ENCODE data around the gene PRKCA.

DNA sequence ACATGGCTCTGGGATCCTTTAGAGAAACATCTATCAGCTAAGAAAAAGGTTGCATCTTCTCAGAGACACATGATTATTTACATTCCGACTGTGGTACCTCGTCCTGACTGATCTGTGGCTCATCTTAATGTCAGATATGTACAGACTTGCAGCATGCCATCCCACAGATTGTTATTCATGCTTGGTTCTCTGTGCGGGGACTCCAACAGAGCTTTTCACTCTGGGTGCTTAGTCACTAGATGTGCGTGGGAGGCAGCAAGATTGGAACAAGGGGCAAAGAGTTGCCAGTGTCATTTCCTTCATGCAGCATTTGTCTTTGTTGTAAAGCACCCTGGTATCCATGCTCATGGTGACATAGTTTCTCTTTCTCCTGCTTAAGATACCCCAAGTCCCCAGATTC, 353.4 kb downstream of the PRKCA start:
- TF ChIP-seq POLR2AphosphoS5 (IDR thresholded peaks at IDR 0.05; ENCODE audit: low read depth, low read length) (no peak), POLR2A (IDR thresholded peaks at IDR 0.05; ENCODE audit: low read depth, low read length) (no peak), TAF1 (IDR thresholded peaks at IDR 0.05; ENCODE audit: borderline replicate concordance, low read depth, low read length) (no peak)
